OCI-M2 (cell line): ENCODE data around the gene COPS8.

Experiments used
- DNase-seq: peaks from one replicate; lab custom pipeline; 2025; ENCODE audit not compliant: unreplicated experiment; lab: John Stamatoyannopoulos, UW

The COPS8 gene

DNA sequence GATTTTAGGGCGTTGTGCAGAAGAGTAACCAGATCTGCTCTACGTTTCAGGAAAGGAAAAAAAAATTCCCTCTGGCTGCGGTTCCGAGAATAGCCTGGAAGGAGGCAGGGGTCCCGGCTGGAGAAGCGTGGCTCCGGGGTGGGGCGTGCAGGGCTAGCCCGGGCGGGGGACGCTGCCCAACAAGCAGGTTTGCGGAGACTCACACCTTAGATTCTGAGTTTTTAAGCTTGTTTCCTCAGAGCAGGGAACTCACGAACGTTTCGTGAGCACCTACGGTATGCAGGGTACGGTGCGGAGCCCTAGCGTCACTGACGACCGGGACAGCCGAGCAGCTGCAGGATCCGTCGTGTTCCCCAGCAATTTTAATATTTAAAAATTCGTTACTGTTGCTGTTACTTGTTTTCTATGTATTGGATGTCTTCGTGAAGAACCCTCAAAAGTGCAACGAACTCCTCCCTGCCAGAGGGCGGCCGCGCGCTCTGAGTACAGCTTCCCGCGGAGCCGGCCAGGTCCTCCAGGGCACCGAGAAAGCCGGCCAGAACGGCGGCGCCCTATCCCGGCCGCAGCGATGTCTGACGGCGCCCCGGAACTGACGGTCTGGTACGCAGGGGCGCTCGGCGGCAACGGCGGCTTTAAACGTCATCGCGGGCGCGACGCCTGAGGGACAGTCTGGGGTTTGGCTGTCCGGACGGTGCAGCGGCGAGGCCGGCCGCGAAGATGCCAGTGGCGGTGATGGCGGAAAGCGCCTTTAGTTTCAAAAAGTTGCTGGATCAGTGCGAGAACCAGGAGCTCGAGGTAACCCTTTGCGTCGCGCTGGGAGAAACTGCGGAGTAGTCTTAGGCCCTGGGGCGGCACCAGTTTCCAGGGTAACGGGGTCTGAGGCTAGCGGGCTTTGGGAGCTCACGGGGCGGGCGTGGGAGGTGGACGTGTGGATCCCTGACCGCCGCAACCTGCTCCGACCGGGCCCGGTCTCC, at the start of gene COPS8:
COPS8 (plus strand) TSS at position 642 of the 974 bp plus-strand sequence; CDS start at position 718, 76 bp downstream.
- DNase-seq: peak; percentile 40

DNA sequence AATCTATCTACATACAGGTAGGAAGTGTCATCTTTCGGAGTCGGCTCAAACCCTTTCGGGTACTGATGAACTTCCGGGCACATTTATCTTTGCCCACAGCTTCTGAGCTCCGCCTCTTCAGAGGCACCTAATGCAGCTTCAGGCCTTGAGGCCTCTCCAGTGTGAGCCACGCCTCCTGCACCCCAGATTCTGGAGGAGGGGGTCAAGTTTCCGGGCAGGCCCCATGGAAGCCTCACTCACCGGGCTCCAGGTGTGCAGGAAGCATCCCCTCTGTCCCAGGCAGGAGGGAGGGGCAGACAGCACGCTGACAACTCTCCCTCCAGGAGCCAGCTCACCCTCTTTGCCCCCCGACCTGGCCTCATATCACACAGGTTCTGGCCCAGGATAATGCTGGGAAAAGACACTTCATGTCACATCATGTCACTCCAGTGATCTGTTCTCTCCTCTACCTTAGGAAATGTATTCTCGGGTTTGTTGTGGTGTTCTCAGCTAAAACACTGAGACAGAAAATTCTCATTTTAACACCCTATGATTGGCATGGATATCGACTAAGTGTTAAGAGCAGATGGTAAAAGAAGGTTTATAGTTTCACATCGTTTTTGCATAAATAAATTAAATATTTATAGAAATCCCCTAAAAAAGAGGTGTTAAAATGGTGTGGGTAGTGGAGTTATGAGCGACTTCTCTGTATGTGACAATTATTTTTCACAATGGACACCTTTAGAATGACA, 46.2 kb upstream of the COPS8 start:
- DNase-seq: no peak

DNA sequence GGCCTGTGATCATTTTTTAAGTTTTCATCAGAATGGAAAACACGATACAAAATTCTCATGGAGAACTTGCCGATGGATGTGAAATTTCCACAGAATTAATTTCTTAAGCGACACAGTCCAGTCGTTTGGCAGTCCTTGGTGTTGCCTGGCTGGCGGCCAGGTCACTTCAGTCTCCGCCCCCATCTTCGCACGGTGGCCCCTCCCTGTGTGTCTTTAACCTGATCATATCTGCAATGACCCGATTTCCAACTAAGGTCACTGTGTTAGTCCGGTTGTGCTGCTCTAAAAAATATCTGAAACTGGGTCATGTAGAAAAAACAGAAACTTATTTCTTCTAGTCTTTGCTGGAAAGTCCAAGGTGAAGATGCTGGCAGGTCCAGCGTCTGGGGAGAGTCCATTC, 44.5 kb upstream of the COPS8 start:
- no peak for DNase-seq

DNA sequence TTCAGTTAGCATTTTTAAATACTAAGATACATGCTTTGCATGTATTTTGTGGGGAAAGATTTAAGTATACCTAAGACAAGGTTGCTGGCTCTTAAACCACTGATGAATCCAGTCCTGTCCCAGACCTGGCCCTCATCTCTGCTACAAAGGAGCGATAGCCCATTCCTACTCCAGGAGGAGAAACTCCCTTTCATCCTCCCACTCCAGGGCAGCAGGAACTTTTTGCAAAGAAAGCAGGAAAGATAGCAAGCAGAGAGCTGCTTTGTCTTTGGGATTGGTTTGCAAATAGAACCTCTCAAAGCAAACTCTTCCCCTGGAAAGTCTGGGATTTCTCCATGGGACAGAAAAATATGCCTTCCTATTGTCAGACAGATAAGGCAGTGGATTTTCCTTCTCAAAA, 43.6 kb upstream of the COPS8 start:
- DNase-seq: no peak

DNA sequence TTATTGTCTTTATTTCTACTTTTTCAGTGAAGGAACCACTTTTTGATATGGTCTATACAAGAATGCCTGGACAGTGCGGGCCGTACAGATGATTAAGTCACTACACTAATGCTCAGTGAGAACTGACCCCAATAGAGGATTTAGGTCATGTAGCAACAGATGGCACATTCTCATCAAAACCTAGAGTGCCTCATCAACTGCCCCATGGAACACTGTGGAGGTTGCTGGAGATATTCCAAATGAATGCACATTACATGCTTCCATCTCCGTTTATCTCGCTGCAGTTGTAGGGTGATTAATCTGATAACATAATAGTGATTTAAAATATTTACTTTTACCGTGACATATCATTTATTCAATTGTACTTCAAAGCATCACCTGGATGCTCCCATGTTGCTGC, 41.8 kb upstream of the COPS8 start:
- DNase-seq: no peak

DNA sequence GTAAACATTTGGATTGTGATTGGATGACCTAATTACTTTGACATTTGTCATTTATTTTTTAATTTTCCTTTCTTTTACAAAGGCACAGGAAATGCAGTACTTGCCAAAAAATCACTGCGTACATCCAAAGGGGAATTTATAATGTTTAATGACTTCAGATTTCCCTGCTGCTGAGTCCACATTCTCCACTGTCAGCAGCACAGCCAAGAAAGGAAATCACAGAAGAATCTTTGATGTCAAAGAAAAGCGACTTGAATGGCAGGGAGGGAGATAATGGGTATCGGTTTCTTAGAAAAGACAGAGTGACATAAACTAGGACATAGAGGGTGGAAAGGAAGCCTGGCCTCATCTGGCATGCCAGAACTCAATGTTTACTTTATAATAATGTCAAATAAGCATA, 41.4 kb upstream of the COPS8 start:
- DNase-seq: no peak

DNA sequence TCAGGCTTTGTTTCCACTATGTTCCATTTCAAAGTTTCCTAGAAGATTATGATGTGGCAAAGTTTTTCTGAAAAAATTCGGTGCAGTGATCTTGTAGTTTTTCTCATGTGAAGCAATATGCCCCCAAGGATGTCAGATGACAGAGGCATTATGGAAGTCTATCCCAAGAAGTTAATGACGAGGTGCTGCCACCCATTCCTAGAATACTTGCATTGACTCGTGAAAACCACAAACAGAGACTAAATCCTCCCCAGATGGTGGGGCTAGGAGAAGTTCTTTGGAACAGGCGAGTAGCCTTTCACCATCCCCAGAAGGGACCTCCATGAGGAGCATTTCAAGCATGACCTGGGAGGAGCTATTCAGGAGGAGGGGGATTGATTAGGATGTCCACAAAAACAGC, 40.2 kb upstream of the COPS8 start:
- no peak for DNase-seq

DNA sequence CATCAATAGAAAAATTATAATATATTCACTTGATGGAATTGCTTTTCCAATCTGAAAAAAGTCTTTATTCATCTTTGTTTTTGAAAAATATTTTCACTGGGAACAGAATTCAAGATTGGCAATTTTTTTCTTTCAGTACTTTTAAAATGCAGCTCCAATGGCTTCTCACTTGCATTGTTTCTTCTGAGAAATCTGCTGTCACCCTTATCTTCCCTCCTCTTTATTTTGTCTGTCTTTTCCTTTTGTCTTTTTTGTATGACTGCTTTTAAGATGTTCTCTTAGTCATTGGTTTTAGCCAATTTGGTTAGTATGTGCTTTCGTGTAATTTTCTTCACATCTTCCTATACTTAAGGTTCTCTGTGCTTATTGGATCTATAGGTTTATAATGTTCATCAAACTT, 37.1 kb upstream of the COPS8 start:
- no peak for DNase-seq

DNA sequence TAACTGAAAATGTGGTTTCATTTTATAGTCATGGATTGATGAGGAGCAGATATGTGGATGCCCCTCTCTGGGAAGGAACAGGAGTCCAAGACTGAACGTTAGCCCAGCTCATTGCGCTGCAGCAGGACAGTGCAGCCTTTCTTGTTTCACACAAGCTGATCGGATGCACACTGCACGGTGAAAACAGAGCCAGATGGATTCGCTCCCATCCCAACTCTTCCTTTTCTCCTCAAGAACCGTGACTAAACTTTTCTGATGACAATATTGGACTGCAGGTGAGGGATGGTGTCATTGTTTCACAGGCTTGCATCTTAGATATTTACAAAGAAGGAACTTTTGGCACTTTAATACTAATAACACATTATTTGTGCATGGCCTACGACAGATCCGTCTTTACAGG, 33.8 kb upstream of the COPS8 start:
- DNase-seq: no peak

DNA sequence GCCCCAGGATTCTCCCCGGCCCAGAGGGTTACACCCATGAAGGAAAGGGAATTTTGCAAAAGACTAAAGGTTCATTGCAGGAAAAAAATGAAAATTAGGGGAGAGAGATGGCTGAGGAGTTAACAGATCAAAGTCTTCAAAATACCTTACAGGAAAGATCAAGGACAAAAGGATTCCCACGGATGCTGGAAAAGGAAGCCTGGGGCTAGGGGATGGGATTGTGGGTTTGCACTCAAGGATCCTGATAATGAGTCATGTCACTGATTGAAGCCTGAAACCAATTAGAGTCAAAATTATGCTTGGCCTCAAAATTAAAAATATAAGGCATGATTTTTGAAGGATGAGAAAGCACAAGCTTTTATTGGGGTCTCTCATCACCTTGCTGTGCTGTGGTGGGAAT, 32.6 kb upstream of the COPS8 start:
- DNase-seq: no peak

DNA sequence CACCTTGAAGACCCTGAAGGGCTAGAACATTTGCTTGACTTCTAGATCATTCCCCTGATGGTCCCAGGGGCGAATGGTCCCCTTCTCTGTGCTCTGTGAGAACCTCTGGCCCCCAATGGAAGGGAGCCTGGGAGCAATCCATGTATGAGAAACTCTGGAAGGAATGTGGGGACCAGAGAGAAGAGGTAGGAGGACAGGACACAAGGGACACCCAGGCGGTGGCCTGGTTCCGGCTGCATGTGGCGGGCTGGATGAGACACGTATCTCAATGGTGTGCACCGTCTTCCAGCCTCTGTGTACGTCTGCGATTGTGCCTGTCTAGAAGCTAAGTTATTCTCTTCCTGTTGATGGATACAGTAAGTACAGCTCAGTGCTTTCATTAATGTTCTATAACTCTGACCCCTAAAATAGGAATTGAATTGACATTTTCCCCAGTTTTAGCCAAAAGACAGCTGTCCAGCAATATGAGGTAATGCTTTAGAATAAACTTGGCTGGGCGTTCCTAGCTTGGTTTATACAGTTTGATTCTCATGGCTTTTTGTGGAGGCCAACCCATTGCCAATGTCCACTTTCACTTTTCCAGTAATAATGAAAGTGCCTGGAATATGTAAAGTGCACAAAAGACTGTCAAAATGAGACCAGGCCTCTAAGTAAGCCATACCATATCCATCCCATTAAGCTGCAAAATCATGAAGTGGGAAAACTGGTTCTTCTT, 30.1 kb upstream of the COPS8 start:
- DNase-seq: no peak

DNA sequence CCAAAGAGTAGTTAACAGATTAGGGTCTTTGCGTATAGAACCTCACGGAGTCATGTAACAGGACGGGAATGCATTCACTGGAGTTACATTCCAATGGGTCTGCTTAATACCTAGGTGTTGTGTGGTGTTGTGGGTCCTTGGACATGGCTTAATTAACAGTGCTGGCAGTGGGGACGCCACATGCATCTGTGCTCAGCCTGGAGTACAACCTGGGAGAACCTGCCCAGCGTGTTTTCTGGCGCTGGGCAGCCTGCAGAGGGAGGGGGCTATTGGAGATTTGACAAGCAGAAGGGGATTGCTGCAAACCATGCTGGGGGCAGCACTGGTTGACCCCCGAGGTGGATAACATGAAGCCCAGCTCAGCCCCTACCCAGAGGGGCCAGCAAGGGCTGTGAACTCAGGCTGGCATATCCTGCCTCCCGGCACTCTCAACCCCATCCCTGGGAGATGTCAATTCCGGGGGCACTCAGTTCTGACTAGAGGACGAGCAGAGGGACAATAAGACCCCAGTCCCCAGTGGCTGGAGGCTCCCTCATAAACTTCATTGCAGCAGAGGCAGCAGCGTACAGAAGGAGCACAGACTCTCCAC, 29.3 kb upstream of the COPS8 start:
- no peak for DNase-seq

DNA sequence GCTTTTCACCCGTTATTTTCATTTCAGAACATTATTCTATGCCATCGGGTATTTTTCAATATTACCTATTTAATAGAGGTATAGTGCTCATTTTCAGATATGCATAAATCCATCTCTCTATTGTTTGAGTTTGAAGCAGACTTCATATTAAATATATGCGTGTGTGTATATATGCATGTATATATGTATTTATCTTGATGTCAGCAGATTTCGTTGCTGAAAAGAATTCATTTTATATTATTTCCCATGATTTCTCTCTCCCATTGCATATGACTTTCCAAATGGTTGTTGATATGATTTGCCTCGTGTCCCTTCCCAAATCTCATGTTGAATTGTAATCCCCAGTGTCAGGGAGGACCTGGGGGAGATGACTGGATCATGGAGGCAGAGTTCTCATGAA, 28.6 kb upstream of the COPS8 start:
- DNase-seq: no peak

DNA sequence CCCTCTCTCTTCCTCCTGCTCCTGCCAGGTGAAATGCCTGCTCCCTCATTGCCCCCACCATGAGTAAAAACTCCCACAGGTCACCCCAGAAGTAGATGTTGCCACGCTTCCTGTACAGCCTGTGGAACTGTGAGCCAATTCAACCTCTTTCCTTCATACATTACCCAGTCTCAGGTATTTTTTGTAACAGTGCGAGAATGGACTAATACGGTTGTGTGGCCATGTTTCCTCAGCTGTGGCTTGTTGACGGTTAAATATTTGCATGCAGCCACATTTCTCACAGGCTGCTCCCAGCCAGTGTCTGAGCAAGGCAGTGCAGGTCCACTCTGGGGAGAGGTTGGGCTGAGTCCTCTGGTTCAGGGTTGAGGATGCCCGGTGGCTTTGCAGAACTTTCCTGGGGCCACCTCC, 27.8 kb upstream of the COPS8 start:
- no peak for DNase-seq

DNA sequence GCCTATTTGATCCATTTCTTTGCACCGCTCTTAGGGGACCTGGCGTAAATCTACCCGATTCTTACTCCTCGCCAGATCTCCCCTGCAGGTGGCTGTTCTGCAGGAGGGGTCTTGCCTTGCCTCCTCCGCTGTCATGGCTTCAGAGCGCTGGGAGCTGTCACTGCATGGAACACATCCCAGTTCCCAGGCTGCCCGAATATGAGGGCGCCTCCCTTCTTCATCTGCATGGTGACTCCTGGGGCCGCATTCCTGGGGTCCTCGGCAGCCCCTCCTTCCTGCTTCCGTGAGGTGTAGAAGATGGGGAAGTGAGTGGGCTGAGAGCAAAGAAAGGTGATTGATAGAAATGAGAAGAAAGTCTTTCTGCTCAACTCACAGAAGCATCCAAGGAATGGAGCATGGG, 27.3 kb upstream of the COPS8 start:
- no peak for DNase-seq

DNA sequence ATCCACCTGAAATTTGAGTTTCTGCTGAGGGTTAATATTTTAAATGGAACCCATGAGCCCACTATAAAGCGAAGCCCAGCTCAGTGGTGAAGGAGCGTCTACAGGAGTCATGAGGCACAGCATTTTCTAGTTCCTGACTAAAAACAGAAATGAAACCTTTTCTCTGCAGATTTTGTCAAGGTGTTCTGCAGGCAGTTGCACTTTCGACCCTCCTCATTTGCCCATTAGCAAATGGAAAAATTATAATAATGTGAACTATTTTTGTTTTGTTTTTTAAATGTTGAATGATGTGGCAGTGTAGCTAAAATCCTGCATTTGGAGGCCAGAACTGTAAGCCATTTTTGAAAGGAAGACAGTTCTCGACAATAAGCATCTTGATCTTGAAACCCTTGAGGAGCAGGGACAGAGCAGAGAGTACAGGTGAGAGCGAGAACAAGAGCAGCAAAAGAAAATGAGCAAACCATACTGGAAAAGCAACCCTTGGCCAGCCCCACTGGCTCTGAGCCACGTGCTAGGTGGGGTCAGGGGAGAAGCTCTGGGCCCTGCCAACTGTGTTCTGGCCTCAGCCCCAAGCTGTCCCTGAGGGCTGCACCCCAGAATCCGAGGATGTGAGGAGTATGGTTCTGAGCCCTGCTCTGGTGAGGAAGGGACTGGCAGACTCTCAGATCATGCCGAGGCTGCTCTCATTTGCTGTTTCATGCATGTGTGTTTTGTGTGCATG, 26.4 kb upstream of the COPS8 start:
- no peak for DNase-seq

DNA sequence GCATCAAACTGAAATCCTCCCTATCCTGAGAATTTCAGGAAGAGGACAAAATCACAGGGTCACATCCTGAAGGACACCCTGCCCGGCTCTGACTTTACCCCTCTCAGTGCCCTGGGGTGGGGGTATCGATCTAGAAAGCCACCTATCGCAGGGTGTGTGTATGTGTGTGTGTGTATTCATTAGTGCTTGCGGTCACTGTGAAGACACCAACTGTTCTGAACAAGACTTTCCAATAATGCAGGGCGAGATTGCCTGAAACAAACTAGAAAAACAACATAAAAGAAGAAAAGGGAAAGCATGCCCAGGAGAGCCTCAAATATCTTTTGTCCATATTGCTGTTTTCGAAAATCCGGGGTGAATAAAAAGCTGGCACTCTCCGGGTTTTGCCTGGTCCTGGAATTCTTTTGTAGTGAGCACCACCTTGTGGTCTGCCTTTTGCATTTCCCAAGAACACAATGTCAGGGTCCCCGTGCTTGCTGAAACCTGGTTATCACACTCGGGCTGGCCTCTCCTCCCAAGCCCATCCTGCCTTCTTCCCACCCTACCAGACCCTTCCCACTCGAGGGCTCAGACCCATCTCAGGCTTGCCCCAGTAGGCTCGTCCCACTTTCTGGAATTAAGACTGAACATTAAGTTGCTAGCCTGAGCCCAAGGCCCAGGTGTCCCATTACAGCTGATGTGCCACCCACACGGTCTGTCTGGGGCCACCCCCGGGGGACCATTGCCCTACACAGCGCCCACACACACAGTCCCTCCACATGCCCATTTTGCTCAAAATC, 25.0 kb upstream of the COPS8 start:
- DNase-seq: no peak

DNA sequence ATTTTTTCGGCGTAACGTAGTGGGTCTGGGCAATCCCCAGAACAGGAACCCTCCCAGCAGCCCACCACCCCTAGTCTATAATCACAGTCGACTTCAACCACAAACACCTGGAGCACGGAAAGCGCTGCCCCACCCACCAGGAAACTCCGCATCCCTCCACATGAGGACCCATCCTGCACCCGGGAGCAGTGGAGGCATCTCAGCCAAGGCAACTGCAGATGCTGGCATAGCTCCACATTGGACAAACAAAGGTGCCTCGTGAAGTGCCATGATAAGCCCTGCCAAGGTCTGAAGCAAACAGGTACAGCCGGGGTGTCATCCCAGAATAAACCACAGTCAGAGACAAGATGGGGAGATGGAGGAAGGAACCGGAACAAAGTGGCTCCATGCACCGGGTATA, 24.3 kb upstream of the COPS8 start:
- no peak for DNase-seq

DNA sequence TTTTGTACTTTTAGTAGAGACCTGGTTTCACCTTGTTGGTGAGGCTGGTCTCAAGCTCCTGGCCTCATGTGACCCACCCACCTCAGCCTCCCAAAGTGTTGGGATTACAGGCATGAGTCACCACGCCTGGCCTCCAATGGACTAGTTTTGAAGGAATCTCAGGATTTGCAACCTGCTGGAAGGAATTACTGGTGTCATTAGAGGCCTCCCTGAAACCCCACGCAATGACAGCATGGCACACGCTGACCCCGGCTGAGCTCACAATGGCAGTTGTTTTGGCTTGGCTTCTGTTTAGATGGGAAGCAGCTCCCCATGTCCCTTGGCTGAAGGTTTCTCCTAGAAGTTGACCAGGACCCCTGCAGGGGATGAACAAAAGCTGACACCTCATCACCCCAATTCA, 23.1 kb upstream of the COPS8 start:
- no peak for DNase-seq
